ENCODE data around the gene CCNB1. TPM values are rescaled to one million over a fixed set of nuclear protein-coding genes. Genes with fewer than 3 reads are reported as not detected.

Gene CCNB1
- total RNA-seq, 2 experiments from 2014 or later, result 171 to 206 TPM

Other genes with a start within 250 kb of the CCNB1 start
- 10 to 100 TPM; 31.4 to 49.6 TPM for gene SLC30A5, start 73.1 kb upstream of the CCNB1 start, total RNA-seq
- gene CENPH, start 22.4 kb downstream of the CCNB1 start, total RNA-seq, result 10 to 100 TPM; 50.2 to 55.5 TPM
- 10 to 100 TPM; 27.5 to 29.1 TPM for gene CDK7, start 67.7 kb downstream of the CCNB1 start, total RNA-seq
- 10 to 100 TPM in 1 of 2 experiments, 1 to 10 TPM in 1; 9.4 to 11.2 TPM for gene CCDC125, start 165.7 kb downstream of the CCNB1 start, total RNA-seq
- 10 to 100 TPM; 31.8 to 49.1 TPM for gene AK6, start 202.4 kb downstream of the CCNB1 start, total RNA-seq
- gene TAF9, start 202.4 kb downstream of the CCNB1 start, total RNA-seq, result 10 to 100 TPM; 48.9 to 63.1 TPM
- gene RAD17, start 202.7 kb downstream of the CCNB1 start, total RNA-seq, result 10 to 100 TPM; 19.7 to 26.4 TPM
- under 1 TPM; 0.18 to 0.26 TPM for gene MARVELD2, start 248.0 kb downstream of the CCNB1 start, total RNA-seq